GM12864 (cell line): ENCODE data around the gene FAM3A.
A peak's percentile ranks its signal among the peaks of the same experiment; 100 is the strongest.

Source experiments
- DNase-seq: peaks from one replicate; pipeline ENCODE4 v3.0.0-alpha.2; 2011; ENCODE audit warnings: low read depth
- H3K4me3 ChIP-seq: 2 replicates; pipeline ENCODE4 v1.5.1; 2011; ENCODE audit warnings: mild to moderate bottlenecking, low read depth, low read length, control low read depth
- CTCF ChIP-seq: IDR thresholded peaks from 2 replicates; pipeline ENCODE4 v1.5.1; 2011; ENCODE audit warnings: low read depth, mild to moderate bottlenecking, moderate library complexity, low read length, control low read depth, inconsistent platforms; ENCODE audit errors: missing control alignments

Gene FAM3A

DNA sequence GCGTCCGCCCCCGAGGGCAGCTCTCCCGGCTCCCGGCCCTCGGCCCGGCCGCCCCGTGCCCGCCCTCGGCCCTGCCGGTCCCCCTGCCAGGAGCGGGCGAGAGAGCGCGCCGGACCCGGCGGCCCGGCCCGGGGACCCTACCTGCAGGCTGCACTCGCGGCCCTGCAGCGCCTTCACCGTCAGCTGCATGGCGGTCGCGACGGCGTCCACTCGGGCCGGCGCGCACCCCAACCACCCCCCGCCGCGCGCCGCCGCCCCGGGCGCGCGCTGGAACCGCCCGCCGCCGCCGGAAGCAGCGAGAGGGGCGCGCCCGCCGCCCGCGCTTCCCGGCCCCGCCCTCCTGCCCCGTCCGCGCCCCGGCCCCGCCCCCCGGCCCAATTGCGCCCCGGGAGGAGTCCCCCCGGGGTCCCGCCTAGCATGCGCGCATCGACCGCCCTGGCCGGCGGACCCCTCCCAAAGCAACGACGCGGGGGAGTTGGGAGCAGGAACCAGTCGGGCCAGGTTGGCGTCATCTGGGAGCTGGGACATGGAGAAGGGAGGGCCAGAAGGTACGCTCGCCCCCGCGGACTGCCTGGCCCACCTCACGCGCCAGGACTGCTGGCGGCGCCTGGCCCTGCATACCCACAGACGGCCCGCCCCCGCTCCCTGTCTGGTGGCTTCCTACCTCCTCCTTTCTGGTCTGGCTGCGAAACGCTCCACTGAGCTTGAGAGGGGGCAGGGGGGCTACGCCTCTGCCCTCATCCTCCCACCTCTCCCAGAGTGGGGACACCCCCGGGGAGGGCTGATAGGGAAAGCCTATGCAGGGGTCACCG lies 29.4 kb downstream of the FAM3A start, which contains the start of gene UBL4A:
UBL4A (minus strand) TSS at position 220 of the 812 bp plus-strand sequence; CDS start at position 189, 31 bp downstream.
- TF ChIP-seq CTCF = no peak
- no peak for DNase-seq
- H3K4me3 ChIP-seq = peak within 1 kb of the TSS; percentile 81

DNA sequence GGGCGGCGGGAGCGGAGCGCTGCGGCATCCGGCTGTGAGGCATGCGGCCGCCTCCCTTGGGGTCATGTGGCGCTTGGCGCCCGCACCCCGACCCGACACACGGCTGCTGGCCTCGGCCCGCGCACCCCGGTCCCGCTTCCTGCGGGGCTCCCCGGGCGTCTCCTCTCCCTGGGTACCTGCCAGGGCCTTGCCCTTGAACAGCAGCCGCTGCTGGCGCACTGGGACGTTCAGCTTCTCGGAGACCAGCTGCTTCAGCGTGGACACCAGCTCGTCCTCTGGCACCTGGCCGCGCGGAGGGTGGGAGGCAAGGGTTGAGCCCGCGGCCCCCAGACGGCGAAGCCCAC lies 30.0 kb downstream of the FAM3A start:
- DNase-seq = no peak
- H3K4me3 ChIP-seq = peak overlapping the region; percentile 81
- TF ChIP-seq CTCF = no peak

GRCh38 chrX:154485150-154486051 lies 30.6 kb downstream of the FAM3A start:
- no peak for DNase-seq
- H3K4me3 ChIP-seq = peak overlapping the region; percentile 81
- no peak for TF ChIP-seq CTCF

DNA sequence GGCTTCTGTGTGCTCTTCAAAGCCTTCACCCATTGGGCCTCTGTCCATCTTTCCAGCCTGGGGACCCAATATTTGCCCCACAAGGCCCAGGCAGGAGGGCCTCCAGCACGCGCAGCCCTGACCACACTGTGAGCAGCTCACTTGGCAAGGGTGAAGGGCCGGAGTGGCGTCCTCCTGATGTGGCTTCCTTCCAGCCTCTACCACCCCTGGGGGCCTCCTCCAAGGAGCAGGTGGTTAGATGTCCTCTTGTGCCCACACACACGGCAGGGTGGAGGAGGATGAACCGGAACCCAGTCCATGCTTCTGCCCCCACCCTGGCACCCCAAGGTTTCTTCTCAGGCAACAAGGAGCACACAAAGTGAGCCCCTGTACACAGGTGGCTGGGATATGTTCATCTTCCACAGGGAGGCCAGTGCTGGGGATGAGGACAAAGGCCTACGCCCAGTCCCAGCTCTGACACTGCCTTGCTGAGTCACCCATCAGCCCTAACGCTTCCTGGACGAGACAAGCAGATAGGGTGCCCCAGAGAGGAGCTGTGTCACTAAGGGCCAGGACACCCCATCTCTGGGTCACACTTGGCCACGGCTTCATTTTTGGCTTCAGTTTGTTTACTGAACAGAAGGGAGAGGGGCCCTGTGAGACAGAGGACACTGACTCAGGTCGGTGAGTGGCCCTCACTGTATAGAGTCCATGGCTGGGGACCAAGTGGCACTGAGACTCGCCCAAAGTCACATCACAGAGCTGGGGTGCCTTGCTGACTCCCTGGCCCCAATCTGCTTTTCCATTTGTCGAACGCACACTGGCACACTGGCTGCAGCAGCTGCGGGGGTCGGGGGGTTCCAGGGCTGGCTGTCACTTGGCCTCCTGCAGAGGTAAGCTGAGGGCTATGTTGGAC lies 31.5 kb downstream of the FAM3A start:
- TF ChIP-seq CTCF = no peak
- no peak for DNase-seq

GRCh38 chrX:154483325-154483724 lies 32.7 kb downstream of the FAM3A start:
- no peak for TF ChIP-seq CTCF
- no peak overlapping the region for H3K4me3 ChIP-seq
- DNase-seq = no peak

More for the DNA sequence above, 31.5 kb downstream of the FAM3A start:
- no peak overlapping the region; the same call in 1 of the 2 replicates for H3K4me3 ChIP-seq

GRCh38 chrX:154482786-154483185 lies 33.2 kb downstream of the FAM3A start:
- H3K4me3 ChIP-seq = no peak overlapping the region
- no peak for TF ChIP-seq CTCF
- DNase-seq = no peak
